Kidney (tissue), 14 donors: ENCODE measurements around the gene GGT6. TPM values are rescaled to one million over a fixed set of nuclear protein-coding genes. Genes with fewer than 3 reads are reported as not detected.

Experiments used
- DNase-seq, 5 donors: peaks; one replicate each; pipeline ENCODE4 v3.0.0-alpha.2; 2013 to 2020
- FAIRE-seq: peaks from 2 replicates; lab custom pipeline; 2012; peaks lifted over from hg19 to GRCh38; lab: Jason Lieb, UNC
- H3K27ac ChIP-seq, 2 donors: one replicate each; pipeline ENCODE4 v1.7.0; 2013; ENCODE audit warnings: low read depth in 2 of 2, low read length in 2 of 2, inconsistent platforms in 1 of 2
- H3K27me3 ChIP-seq: one replicate; pipeline ENCODE4 v1.7.1; 2013; ENCODE audit warnings: low read length, inconsistent platforms; ENCODE audit not compliant: control insufficient read depth, insufficient read depth
- H3K36me3 ChIP-seq, 3 donors: one replicate each; pipeline versions ENCODE4 v1.7.0 to v1.7.1; 2013; ENCODE audit warnings: low read length in 3 of 3, control low read depth in 1 of 3, inconsistent platforms in 1 of 3; ENCODE audit not compliant: insufficient read depth in 3 of 3, control insufficient read depth in 2 of 3
- H3K4me1 ChIP-seq, 3 donors: one replicate each; pipeline versions ENCODE4 v1.7.0 to v1.7.1; 2013; ENCODE audit warnings: low read length in 3 of 3, inconsistent platforms in 1 of 3, low read depth in 1 of 3; ENCODE audit not compliant: control insufficient read depth in 2 of 3, insufficient read depth in 2 of 3
- H3K4me3 ChIP-seq, 3 donors: one replicate each; pipeline versions ENCODE4 v1.7.0 to v1.8.1; 2013; ENCODE audit warnings: low read length in 3 of 3, control low read depth in 1 of 3, inconsistent platforms in 1 of 3
- H3K9ac ChIP-seq, 3 donors: one replicate each; pipeline versions ENCODE4 v1.7.0 to v1.7.1; 2013; ENCODE audit warnings: low read length in 3 of 3, control low read depth in 1 of 3, inconsistent platforms in 1 of 3
- H3K9me3 ChIP-seq, 3 donors: one replicate each; pipeline versions ENCODE4 v1.7.0 to v1.7.1; 2013; ENCODE audit warnings: low read length in 3 of 3, control low read depth in 1 of 3, inconsistent platforms in 1 of 3; ENCODE audit not compliant: control insufficient read depth in 2 of 3, insufficient read depth in 1 of 3
- intact Hi-C: fragments of 100-400 bp; cut with DNase I; formaldehyde crosslinking; loops from one replicate; pipeline ENCODE4 v1.11.1; 2022
- polyA plus RNA-seq: library from polyadenylated mRNA; stranded (reverse); fragments of 350-450 nt; fragmentation: Illumina TruSeq; extraction: RNeasy Lipid Tissue Mini Kit (QIAGEN cat#74804); gene quantifications from one replicate; pipeline ENCODE4 v1.2.3, GENCODE V29; 2014; ENCODE audit warnings: low read depth, low replicate concordance; ENCODE audit not compliant: insufficient read depth
- total RNA-seq: library from RNA; stranded (reverse); fragmentation: NEBNext Ultra II Directional; extraction: Animal tissue kit (Norgen Biotek cat#: 25700); gene quantifications from one replicate; pipeline ENCODE4 v1.2.1, GENCODE V29; 2021
- TF ChIP-seq, protein P1 (sequence below): IDR thresholded peaks from 3 replicates; pipeline ENCODE4 v1.5.1; 2012; ENCODE audit warnings: mild to moderate bottlenecking, moderate library complexity, borderline replicate concordance; ENCODE audit not compliant: insufficient read depth; ENCODE audit errors: extremely low read depth
- donor health status: control.
- donor health status: control.
- donor health status: control.
- donor health status: control.
- donor health status: control.
- donor health status: DM: yes; HTN: yes; CAD: no.
- donor health status: Normal renal cell carcinoma (clear cell type).

GGT6 gene
- total and polyA plus RNA-seq, 2 donors from 2014 or later = 16.8 to 51.4 TPM

DNA sequence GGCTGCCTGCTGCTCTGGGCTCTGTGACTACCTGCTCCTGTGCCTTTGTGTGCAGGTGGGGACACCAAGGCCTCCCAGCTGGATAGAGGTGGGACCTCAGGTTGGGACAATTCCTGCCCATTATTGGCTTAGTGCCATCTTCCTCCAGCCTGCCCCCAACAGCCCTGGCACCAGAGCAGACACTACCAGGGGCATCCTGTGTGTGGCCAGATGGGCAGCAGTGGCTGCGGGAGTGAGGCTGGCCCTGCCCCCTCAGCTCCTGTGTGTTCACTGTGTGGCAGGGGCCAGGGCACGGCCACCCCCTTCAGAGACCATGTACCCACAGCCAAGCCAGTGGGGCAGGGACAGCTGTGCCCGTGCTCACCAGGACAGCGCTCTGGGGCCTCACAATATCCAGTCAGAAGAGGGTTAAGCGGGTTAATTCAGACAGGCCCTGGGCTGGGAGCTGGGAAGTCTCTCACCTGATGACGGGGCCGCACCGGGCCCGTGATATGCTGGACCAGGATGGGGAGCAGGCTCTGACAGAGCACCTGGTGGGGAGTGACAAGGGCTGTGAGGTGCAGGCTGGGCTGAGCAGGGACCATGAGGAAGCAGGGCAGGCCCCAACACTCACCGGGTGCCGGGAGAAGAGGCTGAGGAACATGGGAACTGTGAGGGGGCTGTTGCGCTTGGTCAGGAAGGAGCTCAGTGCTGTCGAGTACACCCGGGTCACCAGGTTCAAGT lies 18.2 kb downstream of the GGT6 start:
- Histone ChIP-seq H3K27me3 (no peaks in the 10 kb centered on the region), H3K9ac (no peak overlapping the region), H3K9me3 (no peaks in the 10 kb centered on the region), H3K27ac (no peak overlapping the region), H3K4me1 (peaks cover 0 to 7% (median 4%) of the 10 kb centered on the region in 3 donors), H3K4me3 (no peak overlapping the region), H3K36me3 (peaks cover 0 to 5% (median 2%) of the 10 kb centered on the region in 3 donors)
- FAIRE-seq = no peak
- DNase-seq = no peak
- intact Hi-C loops = no loop called here
- TF ChIP-seq, protein P1, sequence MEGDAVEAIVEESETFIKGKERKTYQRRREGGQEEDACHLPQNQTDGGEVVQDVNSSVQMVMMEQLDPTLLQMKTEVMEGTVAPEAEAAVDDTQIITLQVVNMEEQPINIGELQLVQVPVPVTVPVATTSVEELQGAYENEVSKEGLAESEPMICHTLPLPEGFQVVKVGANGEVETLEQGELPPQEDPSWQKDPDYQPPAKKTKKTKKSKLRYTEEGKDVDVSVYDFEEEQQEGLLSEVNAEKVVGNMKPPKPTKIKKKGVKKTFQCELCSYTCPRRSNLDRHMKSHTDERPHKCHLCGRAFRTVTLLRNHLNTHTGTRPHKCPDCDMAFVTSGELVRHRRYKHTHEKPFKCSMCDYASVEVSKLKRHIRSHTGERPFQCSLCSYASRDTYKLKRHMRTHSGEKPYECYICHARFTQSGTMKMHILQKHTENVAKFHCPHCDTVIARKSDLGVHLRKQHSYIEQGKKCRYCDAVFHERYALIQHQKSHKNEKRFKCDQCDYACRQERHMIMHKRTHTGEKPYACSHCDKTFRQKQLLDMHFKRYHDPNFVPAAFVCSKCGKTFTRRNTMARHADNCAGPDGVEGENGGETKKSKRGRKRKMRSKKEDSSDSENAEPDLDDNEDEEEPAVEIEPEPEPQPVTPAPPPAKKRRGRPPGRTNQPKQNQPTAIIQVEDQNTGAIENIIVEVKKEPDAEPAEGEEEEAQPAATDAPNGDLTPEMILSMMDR = no peak

DNA sequence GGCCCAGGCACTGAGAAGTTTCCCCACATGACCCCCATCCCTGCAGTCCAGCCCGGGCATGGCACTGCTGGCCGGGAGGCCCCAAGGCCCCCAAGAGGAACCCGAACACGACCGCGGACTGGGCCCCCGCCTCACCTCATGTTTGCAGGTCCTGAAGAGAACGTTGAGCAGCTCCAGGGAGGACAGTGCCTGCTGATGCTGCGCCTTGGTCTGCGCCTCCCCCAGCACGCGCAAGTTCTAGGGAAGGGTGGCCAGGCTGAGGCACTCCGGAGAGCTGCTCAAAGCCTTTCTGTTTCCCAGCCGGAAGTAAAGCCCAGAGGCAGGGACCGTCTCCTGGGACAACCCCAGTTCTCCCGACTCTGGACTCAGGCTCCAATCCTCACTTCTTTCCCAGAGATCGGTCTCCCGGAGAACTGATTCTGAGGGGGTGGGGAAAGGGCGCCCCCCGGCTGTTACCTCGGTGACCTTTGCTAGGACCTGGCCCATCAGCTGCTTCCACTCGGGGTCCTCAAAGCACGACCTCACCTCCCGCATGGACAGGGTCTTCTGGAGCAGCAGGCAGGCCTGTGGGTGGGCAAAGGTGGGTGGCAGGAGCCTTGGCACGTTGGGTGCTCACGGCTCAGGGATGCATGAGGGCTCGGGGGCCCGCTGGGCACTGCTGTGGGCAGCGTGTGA lies 18.9 kb downstream of the GGT6 start:
- Histone ChIP-seq H3K4me3 (no peak overlapping the region), H3K27ac (no peak overlapping the region), H3K9me3 (no peaks in the 10 kb centered on the region), H3K36me3 (peaks cover 0 to under 1% (median 0%) of the 10 kb centered on the region in 3 donors), H3K9ac (no peak overlapping the region), H3K4me1 (peaks cover 0 to 10% (median 4%) of the 10 kb centered on the region in 3 donors), H3K27me3 (no peaks in the 10 kb centered on the region)
- FAIRE-seq (no peak), DNase-seq (peak in 1 of 5 donors; percentile 78)
- intact Hi-C loops = no loop called here
- TF ChIP-seq, protein P1 = no peak

DNA sequence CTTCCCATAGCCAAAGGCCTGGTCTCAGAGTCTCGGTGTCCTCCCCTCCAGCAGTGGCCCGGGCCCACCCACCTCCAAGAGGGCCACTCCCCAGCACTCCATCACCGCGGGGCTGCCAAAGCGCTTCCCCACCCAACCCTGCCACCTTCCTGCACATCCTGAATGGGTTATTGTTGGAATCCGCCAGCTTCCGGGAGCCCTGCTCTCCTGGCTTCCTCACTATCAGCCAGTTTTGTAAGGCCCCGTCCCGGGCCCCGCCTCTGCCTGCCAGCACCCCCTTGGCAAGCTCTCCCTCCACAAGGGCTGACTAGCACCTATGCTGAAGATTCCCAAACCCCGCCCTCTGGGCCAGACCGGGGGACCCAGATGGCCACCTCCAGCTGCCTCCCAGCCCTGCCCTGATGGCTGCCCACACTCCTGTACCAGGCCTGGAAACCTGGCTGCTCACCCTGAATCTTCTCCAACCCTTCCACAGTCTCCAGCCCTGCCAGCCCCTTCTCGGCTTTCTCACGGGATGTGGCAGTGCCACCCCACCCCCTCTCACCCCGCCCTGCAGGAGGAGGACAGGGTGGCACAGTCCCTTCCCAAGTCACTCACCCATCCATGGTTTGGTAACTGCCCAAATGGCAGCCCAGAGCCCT lies 19.6 kb downstream of the GGT6 start:
- peak in 2 of 5 donors; percentile 67 to 79 for DNase-seq
- Histone ChIP-seq H3K27me3 (no peaks in the 10 kb centered on the region), H3K4me1 (peaks cover 0 to 12% (median 4%) of the 10 kb centered on the region in 3 donors), H3K27ac (peak overlapping the region in 1 of 2 donors; percentile 22), H3K36me3 (no peaks in the 10 kb centered on the region), H3K4me3 (no peak overlapping the region), H3K9me3 (no peaks in the 10 kb centered on the region), H3K9ac (no peak overlapping the region)
- intact Hi-C loops = no loop called here
- TF ChIP-seq, protein P1 = no peak
- FAIRE-seq = no peak
